Hepatocyte (in vitro differentiated cells): Measurements from ENCODE around the gene ATCAY. TPM values are rescaled to one million over a fixed set of nuclear protein-coding genes. Genes with fewer than 3 reads are reported as not detected.

Source experiments
- DNase-seq: peaks from one replicate; pipeline ENCODE4 v3.0.0-alpha.2; 2016; ENCODE audit warnings: low spot score
- H2AFZ ChIP-seq: fragments of 200-600 bp; sonication (generic); 2 replicates; pipeline ENCODE4 v1.6.0; 2016; ENCODE audit warnings: antibody characterized with exemption, mild to moderate bottlenecking
- H3K27ac ChIP-seq: fragments of 200-600 bp; sonication (generic); 2 replicates; pipeline ENCODE4 v1.5.1; 2016; ENCODE audit warnings: mild to moderate bottlenecking
- H3K27me3 ChIP-seq: fragments of 200-600 bp; sonication (generic); 2 replicates; pipeline ENCODE4 v1.6.1; 2016
- H3K36me3 ChIP-seq: fragments of 200-600 bp; sonication (generic); replicated peaks from 2 replicates; pipeline ENCODE4 v1.5.1; 2016; ENCODE audit warnings: low read depth; ENCODE audit not compliant: insufficient read depth
- H3K4me1 ChIP-seq: fragments of 200-600 bp; sonication (generic); 2 replicates; pipeline ENCODE4 v1.5.1; 2016; ENCODE audit warnings: mild to moderate bottlenecking, moderate library complexity; ENCODE audit not compliant: insufficient read depth
- H3K4me2 ChIP-seq: fragments of 200-600 bp; sonication (generic); 2 replicates; pipeline ENCODE4 v1.6.0; 2016
- H3K4me3 ChIP-seq: fragments of 200-600 bp; sonication (generic); 2 replicates; pipeline ENCODE4 v1.5.1; 2016; ENCODE audit warnings: mild to moderate bottlenecking
- H3K79me2 ChIP-seq: fragments of 200-600 bp; sonication (generic); 2 replicates; pipeline ENCODE4 v1.6.0; 2017; ENCODE audit warnings: mild to moderate bottlenecking
- H3K9me2 ChIP-seq: fragments of 200-600 bp; sonication (generic); replicated peaks from 2 replicates; pipeline ENCODE4 v1.6.0; 2017; ENCODE audit warnings: mild to moderate bottlenecking; ENCODE audit not compliant: insufficient read depth
- H3K9me3 ChIP-seq: fragments of 200-600 bp; sonication (generic); 2 replicates; pipeline ENCODE4 v1.5.1; 2016; ENCODE audit warnings: low read depth, mild to moderate bottlenecking
- H4K20me1 ChIP-seq: fragments of 200-600 bp; sonication (generic); 2 replicates; pipeline ENCODE4 v1.6.0; 2016; ENCODE audit warnings: mild to moderate bottlenecking; ENCODE audit not compliant: insufficient read depth, poor library complexity, severe bottlenecking
- EZH2 ChIP-seq: fragments of 200-600 bp; sonication (generic); IDR thresholded peaks from 2 replicates; pipeline ENCODE4 v1.6.1; 2016; ENCODE audit warnings: antibody characterized with exemption, mild to moderate bottlenecking, borderline replicate concordance
- EZH2phosphoT487 ChIP-seq: fragments of 200-600 bp; sonication (generic); IDR thresholded peaks from one replicate; pipeline ENCODE4 v1.6.1; 2018; ENCODE audit warnings: antibody characterized with exemption, mild to moderate bottlenecking, low read depth, moderate library complexity; ENCODE audit not compliant: unreplicated experiment, severe bottlenecking
- WGBS: methylation state at CpG from one replicate; pipeline ENCODE4 v1.1.6; 2016; ENCODE audit warnings: low lambda C conversion rate; ENCODE audit errors: missing lambda C conversion rate; 5-methylcytosine and 5-hydroxymethylcytosine counted together
- polyA plus RNA-seq: library from polyadenylated mRNA; unstranded; fragments of >200 nt; fragmentation: Nextera tagmentation; extraction: Ambion mirVana; gene quantifications from 2 replicates; pipeline ENCODE4 v1.2.1, GENCODE V29; 2016
- total RNA-seq: library from RNA; depleted of rRNA; stranded (reverse); fragments of >200 nt; gene quantifications from 2 replicates; pipeline ENCODE4 v1.2.3, GENCODE V29; 2014
- TF ChIP-seq, protein P1 (sequence below): fragments of 200-600 bp; sonication (generic); IDR thresholded peaks from 2 replicates; pipeline ENCODE4 v1.5.1; 2016; ENCODE audit warnings: antibody characterized with exemption, mild to moderate bottlenecking; ENCODE audit not compliant: poor library complexity

The ATCAY gene
- total and polyA plus RNA-seq, 2 experiments from 2014 or later: 0.13 TPM; not detected in 1

DNA sequence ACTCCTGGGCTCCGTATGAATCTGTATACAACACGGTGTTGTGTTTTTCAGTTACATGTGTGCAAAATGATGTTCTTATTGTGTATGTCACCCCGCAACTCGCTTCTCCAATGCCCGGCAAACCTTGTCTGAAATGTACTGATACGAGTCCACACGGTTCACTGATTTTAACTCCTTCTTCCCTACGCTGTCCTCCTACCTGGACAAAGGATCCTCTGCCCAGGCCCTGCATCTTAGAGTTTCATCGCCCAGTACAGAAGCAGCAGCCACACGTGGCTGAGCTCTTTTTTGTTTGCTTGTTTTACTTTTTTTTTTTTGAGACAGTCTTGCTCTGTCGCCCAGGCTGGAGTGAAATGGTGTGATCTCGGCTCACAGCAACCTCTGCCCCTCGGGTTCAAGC, 40.5 kb upstream of the ATCAY start:
- H3K27ac ChIP-seq: no peak overlapping the region
- DNase-seq: no peak
- H3K9me3 ChIP-seq: no peaks in the 10 kb centered on the region
- H3K4me2 ChIP-seq: no peak overlapping the region
- 83% methylated on average over 13 of the region's 13 CpGs for WGBS
- no peaks in the 10 kb centered on the region for H4K20me1 ChIP-seq
- no peaks in the 10 kb centered on the region for H3K9me2 ChIP-seq
- H3K27me3 ChIP-seq: no peaks in the 10 kb centered on the region
- H3K36me3 ChIP-seq: no peaks in the 10 kb centered on the region
- H3K4me3 ChIP-seq: no peak overlapping the region
- no peaks in the 10 kb centered on the region for H3K79me2 ChIP-seq
- no peak for TF ChIP-seq EZH2phosphoT487
- TF ChIP-seq EZH2: no peak
- TF ChIP-seq, protein P1, sequence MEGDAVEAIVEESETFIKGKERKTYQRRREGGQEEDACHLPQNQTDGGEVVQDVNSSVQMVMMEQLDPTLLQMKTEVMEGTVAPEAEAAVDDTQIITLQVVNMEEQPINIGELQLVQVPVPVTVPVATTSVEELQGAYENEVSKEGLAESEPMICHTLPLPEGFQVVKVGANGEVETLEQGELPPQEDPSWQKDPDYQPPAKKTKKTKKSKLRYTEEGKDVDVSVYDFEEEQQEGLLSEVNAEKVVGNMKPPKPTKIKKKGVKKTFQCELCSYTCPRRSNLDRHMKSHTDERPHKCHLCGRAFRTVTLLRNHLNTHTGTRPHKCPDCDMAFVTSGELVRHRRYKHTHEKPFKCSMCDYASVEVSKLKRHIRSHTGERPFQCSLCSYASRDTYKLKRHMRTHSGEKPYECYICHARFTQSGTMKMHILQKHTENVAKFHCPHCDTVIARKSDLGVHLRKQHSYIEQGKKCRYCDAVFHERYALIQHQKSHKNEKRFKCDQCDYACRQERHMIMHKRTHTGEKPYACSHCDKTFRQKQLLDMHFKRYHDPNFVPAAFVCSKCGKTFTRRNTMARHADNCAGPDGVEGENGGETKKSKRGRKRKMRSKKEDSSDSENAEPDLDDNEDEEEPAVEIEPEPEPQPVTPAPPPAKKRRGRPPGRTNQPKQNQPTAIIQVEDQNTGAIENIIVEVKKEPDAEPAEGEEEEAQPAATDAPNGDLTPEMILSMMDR: no peak
- no peak overlapping the region for H2AFZ ChIP-seq
- H3K4me1 ChIP-seq: no peaks in the 10 kb centered on the region

DNA sequence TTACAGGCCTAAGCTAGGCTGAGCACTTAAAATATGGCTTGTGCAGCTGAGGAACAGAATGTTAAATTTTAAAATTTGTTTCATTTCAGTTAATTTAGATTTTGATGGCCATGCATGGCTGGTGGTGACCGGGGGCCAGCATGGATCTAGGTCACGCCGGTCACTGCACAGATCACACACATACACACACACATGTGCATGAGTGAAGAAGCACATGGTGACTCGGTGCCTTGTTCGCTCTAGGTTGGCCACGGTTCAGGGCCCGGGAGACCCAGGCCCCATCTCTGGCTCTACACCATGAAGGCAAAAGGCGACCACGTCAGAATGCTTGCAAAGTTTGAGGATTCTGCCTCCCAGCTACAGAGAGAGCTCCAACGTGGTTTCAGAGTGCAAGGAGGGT, 39.7 kb upstream of the ATCAY start:
- 90% methylated on average over 10 of the region's 10 CpGs for WGBS
- no peak overlapping the region for H2AFZ ChIP-seq
- H3K4me2 ChIP-seq: no peak overlapping the region
- DNase-seq: no peak
- no peak overlapping the region for H3K4me3 ChIP-seq
- H3K36me3 ChIP-seq: no peaks in the 10 kb centered on the region
- H3K27ac ChIP-seq: no peak overlapping the region
- H3K4me1 ChIP-seq: no peaks in the 10 kb centered on the region
- H3K27me3 ChIP-seq: no peaks in the 10 kb centered on the region
- no peaks in the 10 kb centered on the region for H3K9me2 ChIP-seq
- no peaks in the 10 kb centered on the region for H3K79me2 ChIP-seq
- no peak for TF ChIP-seq EZH2phosphoT487
- TF ChIP-seq, protein P1: no peak
- TF ChIP-seq EZH2: no peak
- H4K20me1 ChIP-seq: no peaks in the 10 kb centered on the region
- no peaks in the 10 kb centered on the region for H3K9me3 ChIP-seq

DNA sequence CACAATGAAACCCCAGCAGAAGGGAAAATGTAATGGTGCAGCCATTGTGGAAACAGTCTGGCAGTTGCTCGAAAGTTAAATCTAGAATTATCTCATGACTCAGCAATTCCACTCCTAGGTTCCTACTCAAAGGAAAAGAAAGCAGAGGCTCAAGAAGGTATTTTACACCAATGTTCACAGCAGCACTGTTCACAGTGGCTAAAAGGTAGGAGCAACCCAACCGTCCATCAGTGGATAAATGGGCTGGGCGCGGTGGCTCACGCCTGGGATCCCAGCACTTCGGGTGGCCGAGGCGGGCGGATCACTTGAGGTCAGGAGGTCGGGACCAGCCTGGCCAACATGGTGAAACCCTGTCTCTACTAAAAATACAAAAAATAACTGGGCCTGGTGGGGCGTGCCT, 37.5 kb upstream of the ATCAY start:
- Histone ChIP-seq H3K9me2 (no peaks in the 10 kb centered on the region), H3K4me2 (no peak overlapping the region), H3K79me2 (no peaks in the 10 kb centered on the region), H3K4me3 (no peak overlapping the region), H3K4me1 (no peaks in the 10 kb centered on the region), H3K9me3 (no peaks in the 10 kb centered on the region), H4K20me1 (no peaks in the 10 kb centered on the region), H3K36me3 (no peaks in the 10 kb centered on the region), H3K27ac (no peak overlapping the region), H3K27me3 (no peaks in the 10 kb centered on the region), H2AFZ (no peak overlapping the region)
- whole genome bisulfite sequencing: 88% methylated on average over 11 of the region's 11 CpGs
- DNase-seq: no peak
- TF ChIP-seq EZH2 (no peak), EZH2phosphoT487 (no peak)
- TF ChIP-seq, protein P1: no peak

DNA sequence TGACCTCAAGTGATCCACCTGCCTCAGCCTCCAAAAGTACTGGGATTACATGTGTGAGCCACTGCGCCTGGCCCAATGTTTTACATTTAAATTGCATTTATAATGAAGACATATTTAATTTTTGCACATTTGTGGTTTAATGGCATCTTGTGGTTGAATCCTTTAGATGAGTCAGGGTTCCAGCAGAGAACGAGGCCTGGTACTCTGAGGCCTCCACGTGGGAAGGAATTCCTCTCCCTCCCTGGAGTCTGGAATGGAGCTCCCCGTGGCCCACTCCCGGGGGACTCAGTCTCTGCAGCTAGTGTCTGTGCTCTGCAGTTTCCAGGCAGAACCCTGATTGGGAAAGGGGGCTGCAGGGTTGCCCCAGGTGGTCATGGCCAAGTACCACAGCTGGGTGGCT, 35.9 kb upstream of the ATCAY start:
- Histone ChIP-seq H2AFZ (no peak overlapping the region), H3K4me1 (no peaks in the 10 kb centered on the region), H3K9me3 (no peaks in the 10 kb centered on the region), H3K36me3 (no peaks in the 10 kb centered on the region), H3K9me2 (no peaks in the 10 kb centered on the region), H3K79me2 (no peaks in the 10 kb centered on the region), H4K20me1 (no peaks in the 10 kb centered on the region), H3K4me3 (no peak overlapping the region), H3K4me2 (no peak overlapping the region), H3K27ac (no peak overlapping the region), H3K27me3 (no peaks in the 10 kb centered on the region)
- WGBS: 73% methylated on average over 5 of the region's 5 CpGs
- no peak for TF ChIP-seq EZH2
- no peak for TF ChIP-seq EZH2phosphoT487
- TF ChIP-seq, protein P1: no peak
- DNase-seq: no peak
